Measurements from ENCODE around the gene GARNL3. TPM values are rescaled to one million over a fixed set of nuclear protein-coding genes. Genes with fewer than 3 reads are reported as not detected.

The GARNL3 gene
- total RNA-seq, 2 experiments from 2014 or later = 0.63 to 1.8 TPM

- no peaks in the 10 kb centered on the region for H3K9me3 Mint-ChIP-seq
- CTCF ChIA-PET = no interaction called here
Measured at GRCh38 chr9:127216210-127216887, 48.2 kb upstream of the GARNL3 start.

GRCh38 chr9:127216888-127217217 lies 47.7 kb upstream of the GARNL3 start:
- Histone ChIP-seq H3K4me3 (ENCODE audit: low read length) (no peak overlapping the region), H3K27me3 (ENCODE audit: control insufficient read depth in 1 of 2, insufficient read depth in 2 of 2, low read length in 2 of 2) (no peaks in the 10 kb centered on the region), H3K4me1 (ENCODE audit: insufficient read depth, low read length) (peaks cover 6% of the 10 kb centered on the region), H3K27ac (ENCODE audit: low read depth in 1 of 2, low read length in 2 of 2) (no peak overlapping the region), H3K36me3 (ENCODE audit: insufficient read depth, low read length) (no peaks in the 10 kb centered on the region), H3K9me3 (ENCODE audit: control insufficient read depth in 1 of 2, insufficient read depth in 1 of 2, low read length in 2 of 2) (no peaks in the 10 kb centered on the region)
- H3K27ac Mint-ChIP-seq = no peak overlapping the region
- H3K4me1 Mint-ChIP-seq (ENCODE audit: low read depth) = peaks cover 12% of the 10 kb centered on the region
- intact Hi-C loops (cut with DNase I, micrococcal nuclease) = loop anchor here (5.0 to 10.0 kb wide), 5 partner anchors 35 to 518 kb away; partner anchors contain the start of genes LRSAM1 (in 1 of the 2), RPL12 (in 1 of the 2), SLC2A8 (in 1 of the 2) and TOR2A (in 1 of the 2)
- no peak for ATAC-seq (ENCODE audit: poor library complexity)
- POLR2A ChIA-PET = no interaction called here
- H3K36me3 Mint-ChIP-seq (ENCODE audit: low read depth) = no peaks in the 10 kb centered on the region
- no peaks in the 10 kb centered on the region for H3K27me3 Mint-ChIP-seq
- CTCF ChIA-PET = no interaction called here
- H3K4me3 Mint-ChIP-seq = no peak overlapping the region
- H3K9me3 Mint-ChIP-seq = no peaks in the 10 kb centered on the region
- no peak for DNase-seq
- TF ChIP-seq CTCF (IDR thresholded peaks at IDR 0.05) = no peak

More at GRCh38 chr9:127216210-127216887, 48.2 kb upstream of the GARNL3 start:
- H3K4me3 ChIP-seq (ENCODE audit: low read length) = no peak overlapping the region
- no peaks in the 10 kb centered on the region for H3K36me3 ChIP-seq (ENCODE audit: insufficient read depth, low read length)
- no peak overlapping the region for H3K27ac ChIP-seq (ENCODE audit: low read depth in 1 of 2, low read length in 2 of 2)
- intact Hi-C loops (cut with DNase I, micrococcal nuclease) = loop anchor here (5.0 to 10.0 kb wide), 5 partner anchors 36 to 518 kb away; partner anchors contain the start of genes LRSAM1 (in 1 of the 2), RPL12 (in 1 of the 2), SLC2A8 (in 1 of the 2) and TOR2A (in 1 of the 2)
- H3K27ac Mint-ChIP-seq = no peak overlapping the region
- no peak for DNase-seq
- no peak for TF ChIP-seq CTCF (IDR thresholded peaks at IDR 0.05)
- H3K4me1 Mint-ChIP-seq (ENCODE audit: low read depth) = peaks cover 7% of the 10 kb centered on the region
- H3K4me1 ChIP-seq (ENCODE audit: insufficient read depth, low read length) = peaks cover under 1% of the 10 kb centered on the region
- H3K4me3 Mint-ChIP-seq = no peak overlapping the region
- H3K27me3 Mint-ChIP-seq = no peaks in the 10 kb centered on the region
- H3K36me3 Mint-ChIP-seq (ENCODE audit: low read depth) = no peaks in the 10 kb centered on the region
- POLR2A ChIA-PET = interaction anchor here (0.6 kb wide), 1 partner anchor 8 kb away, joined by 3 read pairs; no protein-coding TSS in a partner anchor
- no peaks in the 10 kb centered on the region for H3K9me3 ChIP-seq (ENCODE audit: control insufficient read depth in 1 of 2, insufficient read depth in 1 of 2, low read length in 2 of 2)
- no peaks in the 10 kb centered on the region for H3K27me3 ChIP-seq (ENCODE audit: control insufficient read depth in 1 of 2, insufficient read depth in 2 of 2, low read length in 2 of 2)
- ATAC-seq (ENCODE audit: poor library complexity) = no peak

GRCh38 chr9:127218818-127219217 lies 45.8 kb upstream of the GARNL3 start:
- Mint-ChIP-seq H3K9me3 (no peaks in the 10 kb centered on the region), H3K36me3 (ENCODE audit: low read depth) (no peaks in the 10 kb centered on the region), H3K4me1 (ENCODE audit: low read depth) (peaks cover 27% of the 10 kb centered on the region), H3K27me3 (no peaks in the 10 kb centered on the region), H3K27ac (no peak overlapping the region), H3K4me3 (no peak overlapping the region)
- ATAC-seq (ENCODE audit: poor library complexity) (no peak), DNase-seq (no peak)
- no peaks in the 10 kb centered on the region for H3K36me3 ChIP-seq (ENCODE audit: insufficient read depth, low read length)
- ChIA-PET POLR2A (no interaction called here), CTCF (no interaction called here)
- H3K4me1 ChIP-seq (ENCODE audit: insufficient read depth, low read length) = peaks cover 16% of the 10 kb centered on the region
- intact Hi-C loops (cut with DNase I, micrococcal nuclease) = loop anchor here (5.0 to 10.0 kb wide), 5 partner anchors 33 to 516 kb away; partner anchors contain the start of genes LRSAM1 (in 1 of the 2), RPL12 (in 1 of the 2), SLC2A8 (in 1 of the 2) and TOR2A (in 1 of the 2)
- no peak overlapping the region for H3K4me3 ChIP-seq (ENCODE audit: low read length)
- H3K27ac ChIP-seq (ENCODE audit: low read depth in 1 of 2, low read length in 2 of 2) = no peak overlapping the region
- TF ChIP-seq CTCF (IDR thresholded peaks at IDR 0.05) = no peak
- no peaks in the 10 kb centered on the region for H3K9me3 ChIP-seq (ENCODE audit: control insufficient read depth in 1 of 2, insufficient read depth in 1 of 2, low read length in 2 of 2)
- no peaks in the 10 kb centered on the region for H3K27me3 ChIP-seq (ENCODE audit: control insufficient read depth in 1 of 2, insufficient read depth in 2 of 2, low read length in 2 of 2)

Data from CD4-positive, alpha-beta T cell (primary cell).